H1 (cell line): Measurements from ENCODE around the gene FAM240A. TPM values are rescaled to one million over a fixed set of nuclear protein-coding genes. Genes with fewer than 3 reads are reported as not detected.
A peak's percentile ranks its signal among the peaks of the same experiment; 100 is the strongest.

Experiments
- CTCF ChIA-PET: fragments of 300-600 bp; sonication (Branson Sonifier 250); formaldehyde crosslinking; loops from one replicate; lab custom pipeline; 2021; ENCODE audit not compliant: partially characterized antibody; lab: Charles Lee
- POLR2A ChIA-PET: fragments of 300-600 bp; sonication (Branson Sonifier 250); formaldehyde crosslinking; loops from one replicate; lab custom pipeline; 2021; ENCODE audit warnings: inconsistent platforms; ENCODE audit not compliant: partially characterized antibody; lab: Charles Lee
- DNase-seq, 2 experiments: peaks; one replicate each; pipeline versions ENCODE4 v3.0.0 to v3.0.0-alpha.2; 2010 to 2022; ENCODE audit warnings: low spot score in 2 of 2, low read depth in 1 of 2, mixed read lengths in 1 of 2
- FAIRE-seq: peaks from 2 replicates; lab custom pipeline; 2011; peaks lifted over from hg19 to GRCh38; lab: Jason Lieb, UNC
- H2AFZ ChIP-seq: 2 replicates; pipeline ENCODE4 v1.8.1; 2012; ENCODE audit warnings: low read length, inconsistent platforms
- H2AK5ac ChIP-seq: 2 replicates; pipeline ENCODE4 v1.6.1; 2013; ENCODE audit warnings: low read depth, low read length
- H2BK120ac ChIP-seq: replicated peaks from 2 replicates; pipeline ENCODE3; 2013; ENCODE audit warnings: low read depth, low read length, inconsistent platforms
- H2BK12ac ChIP-seq: 2 replicates; pipeline ENCODE4 v1.6.1; 2013; ENCODE audit warnings: low read depth, low read length
- H2BK15ac ChIP-seq: 2 replicates; pipeline ENCODE4 v1.6.1; 2013; ENCODE audit warnings: low read length
- H2BK20ac ChIP-seq: 2 replicates; pipeline ENCODE4 v1.6.1; 2013; ENCODE audit warnings: low read length
- H2BK5ac ChIP-seq: 2 replicates; pipeline ENCODE4 v1.6.1; 2013; ENCODE audit warnings: low read depth, low read length
- H3K14ac ChIP-seq: 2 replicates; pipeline ENCODE4 v1.6.1; 2013; ENCODE audit warnings: inconsistent platforms; ENCODE audit not compliant: insufficient read length
- H3K18ac ChIP-seq: 2 replicates; pipeline ENCODE4 v1.6.1; 2013; ENCODE audit warnings: low read length; ENCODE audit errors: extremely low read depth
- H3K23ac ChIP-seq: 2 replicates; pipeline ENCODE4 v1.6.1; 2013; ENCODE audit warnings: inconsistent platforms; ENCODE audit not compliant: insufficient read length
- H3K23me2 ChIP-seq: 2 replicates; pipeline ENCODE4 v1.6.1; 2013; ENCODE audit warnings: low read depth, low read length
- H3K27ac ChIP-seq: 2 replicates; pipeline ENCODE4 v1.6.1; 2011; ENCODE audit warnings: low read depth, low read length, inconsistent platforms
- H3K27me3 ChIP-seq, 4 experiments: replicated peaks in 1 of 4; 1 replicate in 1 of 4; 2 replicates in 3 of 4; pipeline versions ENCODE4 v1.6.1 to v1.8.1; 2011 to 2013; ENCODE audit warnings: low read length in 3 of 4, mild to moderate bottlenecking in 3 of 4, inconsistent platforms in 2 of 4, mixed read lengths in 2 of 4, moderate library complexity in 1 of 4; ENCODE audit not compliant: control insufficient read depth in 3 of 4, insufficient read depth in 3 of 4; ENCODE audit errors: extremely low read depth in 1 of 4
- H3K36me3 ChIP-seq, 4 experiments: 2 replicates each; pipeline versions ENCODE4 v1.6.1 to v1.8.1; 2011 to 2013; ENCODE audit warnings: mild to moderate bottlenecking in 4 of 4, low read length in 3 of 4, moderate library complexity in 2 of 4, control low read depth in 1 of 4, inconsistent platforms in 1 of 4; ENCODE audit not compliant: insufficient read depth in 4 of 4, control insufficient read depth in 2 of 4
- H3K4ac ChIP-seq: replicated peaks from 2 replicates; pipeline ENCODE3; 2013; ENCODE audit warnings: low read length, low read depth, mixed read lengths, inconsistent platforms; ENCODE audit not compliant: insufficient read length
- H3K4me1 ChIP-seq, 4 experiments: replicated peaks in 1 of 4; 1 replicate in 1 of 4; 2 replicates in 3 of 4; pipeline versions ENCODE4 v1.6.1 to v1.8.1; 2011 to 2013; ENCODE audit warnings: low read length in 3 of 4, inconsistent platforms in 2 of 4, mixed read lengths in 1 of 4; ENCODE audit not compliant: insufficient read depth in 4 of 4, control insufficient read depth in 3 of 4
- H3K4me2 ChIP-seq, 2 experiments: 2 replicates each; pipeline versions ENCODE4 v1.6.1 to v1.8.1; 2011 to 2013; ENCODE audit warnings: low read depth in 2 of 2, low read length in 2 of 2, control low read depth in 1 of 2, inconsistent platforms in 1 of 2, mild to moderate bottlenecking in 1 of 2; ENCODE audit not compliant: insufficient read depth in 1 of 2
- H3K4me3 ChIP-seq, 4 experiments: fragments of 200-600, 300-600 bp in 1 of 4; sonication (generic), shearing (Covaris generic), sonication (Bioruptor Twin) in 1 of 4; 2 replicates each; pipeline versions ENCODE4 v1.5.1 to v1.8.1; 2011 to 2016; ENCODE audit warnings: low read length in 4 of 4, low read depth in 3 of 4, control low read depth in 2 of 4, inconsistent platforms in 2 of 4, mild to moderate bottlenecking in 2 of 4, mixed read lengths in 1 of 4, moderate library complexity in 1 of 4; ENCODE audit not compliant: insufficient read depth in 2 of 4; ENCODE audit errors: extremely low read depth in 1 of 4
- H3K56ac ChIP-seq: replicated peaks from 2 replicates; pipeline ENCODE3; 2013; ENCODE audit warnings: low read depth, mild to moderate bottlenecking, mixed read lengths, low read length, inconsistent platforms; ENCODE audit not compliant: insufficient read length
- H3K79me1 ChIP-seq: 2 replicates; pipeline ENCODE4 v1.6.1; 2013; ENCODE audit warnings: low read depth, low read length, control low read depth
- H3K79me2 ChIP-seq, 2 experiments: 2 replicates each; pipeline versions ENCODE4 v1.6.1 to v1.8.1; 2012 to 2013; ENCODE audit warnings: low read length in 2 of 2, mild to moderate bottlenecking in 2 of 2, inconsistent platforms in 1 of 2; ENCODE audit not compliant: insufficient read depth in 2 of 2, control insufficient read depth in 1 of 2
- H3K9ac ChIP-seq, 4 experiments: replicated peaks in 1 of 4; 1 replicate in 1 of 4; 2 replicates in 3 of 4; pipeline versions ENCODE4 v1.6.1 to v1.8.1; 2011 to 2013; ENCODE audit warnings: low read depth in 3 of 4, low read length in 3 of 4, control low read depth in 2 of 4, mild to moderate bottlenecking in 2 of 4, moderate library complexity in 2 of 4, inconsistent platforms in 1 of 4; ENCODE audit errors: extremely low read depth in 1 of 4
- H3K9me3 ChIP-seq, 2 experiments: 2 replicates each; pipeline versions ENCODE4 v1.6.1 to v1.8.1; 2012 to 2013; ENCODE audit warnings: mild to moderate bottlenecking in 2 of 2, moderate library complexity in 2 of 2, control low read depth in 1 of 2, inconsistent platforms in 1 of 2, low read depth in 1 of 2, low read length in 1 of 2, mixed read lengths in 1 of 2; ENCODE audit not compliant: insufficient read depth in 2 of 2
- H4K20me1 ChIP-seq, 2 experiments: replicated peaks in 1 of 2; 2 replicates each; pipeline versions ENCODE3 to v1.8.1; 2011 to 2013; ENCODE audit warnings: inconsistent platforms in 2 of 2, low read length in 2 of 2, mild to moderate bottlenecking in 1 of 2; ENCODE audit not compliant: insufficient read depth in 2 of 2, control insufficient read depth in 1 of 2
- H4K5ac ChIP-seq: 2 replicates; pipeline ENCODE4 v1.6.1; 2013; ENCODE audit warnings: low read length, low read depth, mixed read lengths, inconsistent platforms; ENCODE audit not compliant: insufficient read length
- H4K8ac ChIP-seq: 2 replicates; pipeline ENCODE4 v1.8.0; 2013; ENCODE audit warnings: mild to moderate bottlenecking, moderate library complexity, low read length, inconsistent platforms; ENCODE audit not compliant: insufficient read depth; ENCODE audit errors: extremely low read depth
- H4K91ac ChIP-seq: replicated peaks from 2 replicates; pipeline ENCODE3; 2013; ENCODE audit warnings: low read length, mixed read lengths, inconsistent platforms; ENCODE audit not compliant: insufficient read length
- ATF3 ChIP-seq: IDR thresholded peaks from 2 replicates; pipeline ENCODE4 v1.6.1; 2011; ENCODE audit warnings: low read depth, mild to moderate bottlenecking, low read length; ENCODE audit not compliant: insufficient read depth
- EP300 ChIP-seq, 2 experiments: IDR thresholded peaks; 1 replicate in 1 of 2; 2 replicates in 1 of 2; pipeline ENCODE4 v1.6.1; 2011 to 2012; ENCODE audit warnings: low read depth in 2 of 2, low read length in 2 of 2, mild to moderate bottlenecking in 2 of 2, borderline replicate concordance in 1 of 2, inconsistent platforms in 1 of 2, moderate library complexity in 1 of 2
- HDAC2 ChIP-seq, 2 experiments: fragments of 300-600 bp in 1 of 2; sonication (generic) in 1 of 2; IDR thresholded peaks; 2 replicates each; pipeline ENCODE4 v1.6.1; 2011 to 2012; ENCODE audit warnings: low read depth in 2 of 2, low read length in 2 of 2, mild to moderate bottlenecking in 2 of 2, moderate library complexity in 2 of 2, borderline replicate concordance in 1 of 2, inconsistent platforms in 1 of 2
- NANOG ChIP-seq: IDR thresholded peaks from 2 replicates; pipeline ENCODE4 v1.6.1; 2011; ENCODE audit warnings: low read length, low read depth, mild to moderate bottlenecking, inconsistent platforms; ENCODE audit not compliant: insufficient read depth, poor library complexity, severe bottlenecking
- RAD21 ChIP-seq, 2 experiments: IDR thresholded peaks in 1 of 2; conservative IDR thresholded peaks in 1 of 2; 2 replicates each; pipeline ENCODE4 v1.6.1; 2011; ENCODE audit warnings: low read depth in 2 of 2, low read length in 2 of 2, improper control_type of control experiment in 1 of 2, inconsistent platforms in 1 of 2, mild to moderate bottlenecking in 1 of 2, moderate library complexity in 1 of 2
- ZNF274 ChIP-seq: IDR thresholded peaks from 2 replicates; pipeline ENCODE4 v1.7.0; 2012; ENCODE audit warnings: low read length, borderline replicate concordance; ENCODE audit errors: extremely low read depth
- WGBS, 2 experiments: shearing (Covaris generic) in 1 of 2; methylation state at CpG; one replicate each; pipeline versions ENCODE4 v1.1.6 to v1.1.7; 2013 to 2015; ENCODE audit warnings: low lambda C conversion rate in 2 of 2, mixed read lengths in 2 of 2, inconsistent platforms in 1 of 2, low coverage in 1 of 2, missing lambda C conversion rate in 1 of 2; ENCODE audit not compliant: insufficient replicate concordance in 2 of 2, insufficient coverage in 1 of 2, insufficient read length in 1 of 2; ENCODE audit errors: extremely low coverage in 1 of 2, missing lambda C conversion rate in 1 of 2; 5-methylcytosine and 5-hydroxymethylcytosine counted together
- polyA plus RNA-seq, 7 experiments: library from polyadenylated mRNA; depleted of rRNA in 3 of 7; stranded (reverse) in 5 of 7; unstranded in 2 of 7; fragments of >200 nt in 5 of 7; fragments of 200-250 nt in 2 of 7; gene quantifications; 1 replicate in 5 of 7; 2 replicates in 1 of 7; 4 replicates in 1 of 7; pipeline versions ENCODE4 v1.2.1 to v1.2.3, GENCODE V29; 2011 to 2013; ENCODE audit warnings: missing spikeins in 2 of 7, mixed read lengths in 2 of 7
- total RNA-seq: library from RNA; stranded (reverse); fragmentation: NEBNext Ultra II Directional; extraction: Animal tissue kit (Norgen Biotek cat#: 25700); gene quantifications from 2 replicates; pipeline ENCODE4 v1.2.1, GENCODE V29; 2021

Gene FAM240A
- total and polyA plus RNA-seq, 2 of the 8 experiments (the other 6 are each of a cell fraction or from before 2014, with no cell fraction given): 0.08 TPM; not detected in 1

DNA sequence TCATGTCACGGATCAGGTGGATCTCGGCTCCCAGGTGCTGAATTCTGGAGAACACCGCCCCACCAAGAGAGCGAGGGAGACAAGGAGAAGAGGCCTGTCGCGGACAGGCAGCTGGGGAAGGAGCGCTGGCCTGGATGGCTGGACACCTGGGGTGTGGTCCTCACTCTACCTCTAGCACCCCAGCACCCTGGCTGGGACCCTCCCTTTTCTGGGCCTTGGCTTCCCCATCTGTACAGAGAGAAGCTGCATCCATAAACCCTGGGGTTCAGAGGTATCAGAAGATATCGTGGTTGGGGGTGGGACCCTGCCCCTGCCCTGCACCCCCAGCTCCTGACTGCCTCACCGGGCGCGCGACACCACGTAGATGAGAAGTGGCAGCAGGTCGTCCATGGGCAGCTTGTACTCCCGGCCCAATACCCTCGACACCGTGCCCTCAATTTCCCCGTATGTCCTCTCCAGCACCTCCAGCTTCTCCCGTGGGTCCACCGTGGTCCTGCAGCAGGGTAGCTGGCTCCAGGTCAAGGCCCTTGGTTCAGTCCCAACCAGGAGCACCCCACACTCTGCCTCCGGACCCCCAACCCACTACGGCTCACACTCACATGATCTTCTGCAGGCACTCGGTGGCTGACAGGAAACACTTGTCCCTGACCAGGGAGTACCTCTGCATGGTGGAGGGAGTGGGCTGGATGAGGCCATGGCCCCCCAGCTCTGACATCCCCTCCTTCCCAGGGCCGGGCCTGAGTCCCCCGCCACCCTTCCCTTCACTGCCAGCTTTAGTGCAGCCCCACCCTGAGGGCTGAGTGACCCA, 59.4 kb downstream of the FAM240A start:
- Histone ChIP-seq H2BK15ac (no peak overlapping the region), H3K4me2 (no peak overlapping the region), H4K91ac (no peak overlapping the region), H2AFZ (no peak overlapping the region), H4K5ac (no peak overlapping the region), H3K4me1 (no peaks in the 10 kb centered on the region), H3K79me1 (no peaks in the 10 kb centered on the region), H3K79me2 (no peaks in the 10 kb centered on the region), H3K27ac (no peak overlapping the region), H3K27me3 (no peaks in the 10 kb centered on the region), H3K18ac (no peak overlapping the region), H3K9ac (no peak overlapping the region), H3K9me3 (no peaks in the 10 kb centered on the region), H2AK5ac (no peak overlapping the region), H3K56ac (no peak overlapping the region), H3K23me2 (no peaks in the 10 kb centered on the region), H2BK12ac (no peak overlapping the region), H2BK120ac (no peak overlapping the region), H2BK20ac (no peak overlapping the region), H4K8ac (0 out of 2 replicates have a peak overlapping the region, but pooled peaks have one; percentile 8), H4K20me1 (peaks cover 0 to 1% of the 10 kb centered on the region in 2 experiments), H3K14ac (no peak overlapping the region), H3K36me3 (no peaks in the 10 kb centered on the region)
- 90% methylated on average over 25 of the region's 25 CpGs; no CpG with 5 or more reads in 1 of the 2 experiments for WGBS, 2 experiments
- POLR2A ChIA-PET: interaction anchor here (0.7 to 1.7 kb wide), 4 partner anchors 11 to 85 kb away, joined by 3 to 5 read pairs (median 4); partner anchors contain the start of gene ALS2CL
- DNase-seq: peak in 1 of 2 experiments; percentile 34
- FAIRE-seq: no peak
- TF ChIP-seq ATF3 (no peak), EP300 (IDR thresholded peaks at IDR 0.05; ENCODE audit: borderline replicate concordance in 1 of 2, low read depth in 2 of 2, low read length in 2 of 2) (no peak), HDAC2 (IDR thresholded peaks at IDR 0.05; ENCODE audit: borderline replicate concordance in 1 of 2, low read depth in 2 of 2, low read length in 2 of 2) (no peak), NANOG (no peak), RAD21 (IDR thresholded peaks at IDR 0.05 in 1 of 2, conservative IDR thresholded peaks at IDR 0.05 in 1 of 2; ENCODE audit: low read depth in 2 of 2, low read length in 2 of 2) (no peak), ZNF274 (no peak)
- TF ChIP-seq, all 59 proteins: peak for 0
- CTCF ChIA-PET: interaction anchor here (0.8 to 4.3 kb wide), 13 partner anchors 9 to 216 kb away, joined by 3 to 21 read pairs (median 5); no protein-coding TSS in a partner anchor
- Histone ChIP-seq H3K4me3 (no peak overlapping the region), H3K4ac (no peak overlapping the region), H2BK5ac (0 out of 2 replicates have a peak overlapping the region, but pooled peaks have one; percentile 21), H3K23ac (no peak overlapping the region)
